ENCODE data around the gene EFNA2. TPM values are rescaled to one million over a fixed set of nuclear protein-coding genes. Genes with fewer than 3 reads are reported as not detected.

Gene EFNA2
- total RNA-seq, 1 experiment from 2014 or later = 2.8 TPM

GRCh38 chr19:1288226-1288612 lies 2.5 kb downstream of the EFNA2 start:
- Histone ChIP-seq H3K36me3 (no peaks in the 10 kb centered on the region), H3K9me3 (replicated peaks) (no peaks in the 10 kb centered on the region), H3K27me3 (peaks cover 76% of the 10 kb centered on the region), H3K27ac (no peak overlapping the region), H3K4me3 (no peak overlapping the region), H3K4me1 (peaks cover 15% of the 10 kb centered on the region)
- DNase-seq = no peak

GRCh38 chr19:1288833-1289685 lies 3.4 kb downstream of the EFNA2 start:
- peaks cover 15% of the 10 kb centered on the region for H3K4me1 ChIP-seq
- no peaks in the 10 kb centered on the region for H3K36me3 ChIP-seq
- H3K9me3 ChIP-seq (replicated peaks) = no peaks in the 10 kb centered on the region
- H3K27me3 ChIP-seq = peaks cover 71% of the 10 kb centered on the region
- H3K27ac ChIP-seq = no peak overlapping the region
- no peak for DNase-seq
- no peak overlapping the region for H3K4me3 ChIP-seq

GRCh38 chr19:1289686-1290025 lies 4.0 kb downstream of the EFNA2 start:
- Histone ChIP-seq H3K27me3 (peaks cover 65% of the 10 kb centered on the region), H3K9me3 (replicated peaks) (no peaks in the 10 kb centered on the region), H3K27ac (no peak overlapping the region), H3K36me3 (no peaks in the 10 kb centered on the region), H3K4me3 (no peak overlapping the region), H3K4me1 (peaks cover 15% of the 10 kb centered on the region)
- no peak for DNase-seq

GRCh38 chr19:1290196-1290702 lies 4.6 kb downstream of the EFNA2 start:
- no peak for DNase-seq
- Histone ChIP-seq H3K4me3 (no peak overlapping the region), H3K27me3 (peaks cover 59% of the 10 kb centered on the region), H3K36me3 (no peaks in the 10 kb centered on the region), H3K4me1 (peaks cover 15% of the 10 kb centered on the region), H3K27ac (no peak overlapping the region), H3K9me3 (replicated peaks) (no peaks in the 10 kb centered on the region)

- H3K4me3 ChIP-seq = no peak overlapping the region
- H3K9me3 ChIP-seq (replicated peaks) = no peaks in the 10 kb centered on the region
- H3K36me3 ChIP-seq = no peaks in the 10 kb centered on the region
- H3K27ac ChIP-seq = no peak overlapping the region
- peaks cover 57% of the 10 kb centered on the region for H3K27me3 ChIP-seq
- peaks cover 15% of the 10 kb centered on the region for H3K4me1 ChIP-seq
- DNase-seq = peak in 1 of 2 experiments; percentile 31
These were observed 5.3 kb downstream of the EFNA2 start for GRCh38 chr19:1290703-1291651.

GRCh38 chr19:1291761-1292418 lies 6.2 kb downstream of the EFNA2 start:
- peaks cover 51% of the 10 kb centered on the region for H3K27me3 ChIP-seq
- H3K4me1 ChIP-seq = peaks cover 15% of the 10 kb centered on the region
- H3K27ac ChIP-seq = no peak overlapping the region
- no peak overlapping the region for H3K4me3 ChIP-seq
- DNase-seq = no peak
- H3K36me3 ChIP-seq = no peaks in the 10 kb centered on the region
- no peaks in the 10 kb centered on the region for H3K9me3 ChIP-seq (replicated peaks)

GRCh38 chr19:1292419-1293151 lies 6.9 kb downstream of the EFNA2 start:
- DNase-seq = no peak
- Histone ChIP-seq H3K36me3 (no peaks in the 10 kb centered on the region), H3K9me3 (replicated peaks) (no peaks in the 10 kb centered on the region), H3K27ac (no peak overlapping the region), H3K4me3 (no peak overlapping the region), H3K4me1 (peaks cover 15% of the 10 kb centered on the region), H3K27me3 (peaks cover 46% of the 10 kb centered on the region)

GRCh38 chr19:1293782-1294604 lies 8.3 kb downstream of the EFNA2 start:
- Histone ChIP-seq H3K4me1 (peaks cover 15% of the 10 kb centered on the region), H3K4me3 (no peak overlapping the region), H3K36me3 (no peaks in the 10 kb centered on the region), H3K9me3 (replicated peaks) (no peaks in the 10 kb centered on the region), H3K27ac (no peak overlapping the region), H3K27me3 (peaks cover 37% of the 10 kb centered on the region)
- peak in 1 of 2 experiments; percentile 19 for DNase-seq

- peaks cover 15% of the 10 kb centered on the region for H3K4me1 ChIP-seq
These were observed 9.0 kb downstream of the EFNA2 start for GRCh38 chr19:1294688-1295087.

GRCh38 chr19:1295169-1296012 lies 9.7 kb downstream of the EFNA2 start:
- DNase-seq = peak in 1 of 2 experiments; percentile 37
- Histone ChIP-seq H3K4me3 (no peak overlapping the region), H3K27ac (no peak overlapping the region), H3K36me3 (no peaks in the 10 kb centered on the region), H3K4me1 (peaks cover 13% of the 10 kb centered on the region), H3K9me3 (replicated peaks) (no peaks in the 10 kb centered on the region), H3K27me3 (peaks cover 30% of the 10 kb centered on the region)

More at GRCh38 chr19:1294688-1295087, 9.0 kb downstream of the EFNA2 start:
- DNase-seq = no peak
- H3K9me3 ChIP-seq (replicated peaks) = no peaks in the 10 kb centered on the region
- no peak overlapping the region for H3K4me3 ChIP-seq
- H3K27ac ChIP-seq = no peak overlapping the region
- H3K27me3 ChIP-seq = peaks cover 35% of the 10 kb centered on the region
- no peaks in the 10 kb centered on the region for H3K36me3 ChIP-seq

- H3K27ac ChIP-seq = no peak overlapping the region
- no peak overlapping the region for H3K4me3 ChIP-seq
- no peaks in the 10 kb centered on the region for H3K36me3 ChIP-seq
- H3K27me3 ChIP-seq = peaks cover 23% of the 10 kb centered on the region
- H3K9me3 ChIP-seq (replicated peaks) = no peaks in the 10 kb centered on the region
- peaks cover 6% of the 10 kb centered on the region; the same call in 1 of the 2 replicates for H3K4me1 ChIP-seq
- DNase-seq = no peak
These were observed 10.4 kb downstream of the EFNA2 start for GRCh38 chr19:1296078-1296477.

GRCh38 chr19:1296575-1297271 lies 11.1 kb downstream of the EFNA2 start:
- Histone ChIP-seq H3K27me3 (peaks cover 17% of the 10 kb centered on the region), H3K9me3 (replicated peaks) (no peaks in the 10 kb centered on the region), H3K27ac (no peak overlapping the region), H3K4me1 (no peaks in the 10 kb centered on the region; the same call in 1 of the 2 replicates), H3K4me3 (no peak overlapping the region), H3K36me3 (no peaks in the 10 kb centered on the region)
- no peak for DNase-seq

Measured in SJCRH30 (cell line).